HepG2 (cell line): ENCODE data around the gene VARS1. TPM values are rescaled to one million over a fixed set of nuclear protein-coding genes. Genes with fewer than 3 reads are reported as not detected.

ENCODE experiments used
- ATF7-NPFF ChIP-seq: sonication (generic); formaldehyde crosslinking; IDR thresholded peaks from 2 replicates; pipeline ENCODE4 v1.8.1; 2023; ENCODE audit warnings: mild to moderate bottlenecking, low read depth, missing genetic modification reagents, moderate library complexity
- CCDC6 ChIP-seq: sonication (generic); formaldehyde crosslinking; IDR thresholded peaks from 2 replicates; pipeline ENCODE4 v1.8.1; 2022; ENCODE audit warnings: mild to moderate bottlenecking, missing genetic modification reagents, moderate library complexity
- ERF ChIP-seq: IDR thresholded peaks from 2 replicates; pipeline ENCODE4 v1.6.1; 2018; ENCODE audit warnings: missing biosample characterization, missing genetic modification reagents
- HDAC1 ChIP-seq: sonication (generic); formaldehyde crosslinking; IDR thresholded peaks from 2 replicates; pipeline ENCODE4 v1.5.1; 2020; ENCODE audit warnings: mild to moderate bottlenecking, missing genetic modification reagents
- HOXD1 ChIP-seq: sonication (generic); formaldehyde crosslinking; IDR thresholded peaks from 2 replicates; pipeline ENCODE4 v1.5.0; 2020; ENCODE audit warnings: missing genetic modification reagents
- JDP2 ChIP-seq: sonication (generic); formaldehyde crosslinking; IDR thresholded peaks from 2 replicates; pipeline ENCODE4 v1.8.1; 2022; ENCODE audit warnings: missing genetic modification reagents, borderline replicate concordance
- KDM5A ChIP-seq: fragments of 200-600 bp; sonication (generic); IDR thresholded peaks from 2 replicates; pipeline ENCODE4 v1.7.0; 2018; ENCODE audit warnings: antibody characterized with exemption, mild to moderate bottlenecking, low read length, borderline replicate concordance
- NFIC ChIP-seq: IDR thresholded peaks from 2 replicates; pipeline ENCODE4 v1.6.1; 2012; ENCODE audit warnings: mild to moderate bottlenecking, low read length, inconsistent platforms
- NFKBIZ ChIP-seq: IDR thresholded peaks from 2 replicates; pipeline ENCODE4 v1.6.1; 2018; ENCODE audit warnings: missing genetic modification reagents, missing compliant biosample characterization
- RXRA ChIP-seq: sonication (generic); formaldehyde crosslinking; IDR thresholded peaks from 2 replicates; pipeline ENCODE4 v1.5.1; 2020; ENCODE audit warnings: missing genetic modification reagents
- ZBTB42 ChIP-seq: sonication (generic); formaldehyde crosslinking; IDR thresholded peaks from 2 replicates; pipeline ENCODE4 v1.5.0; 2020; ENCODE audit warnings: mild to moderate bottlenecking, missing genetic modification reagents
- ZNF615 ChIP-seq: sonication (generic); formaldehyde crosslinking; IDR thresholded peaks from 2 replicates; pipeline ENCODE4 v1.5.0; 2020; ENCODE audit warnings: mild to moderate bottlenecking, missing genetic modification reagents, borderline replicate concordance
- ZNF781 ChIP-seq: sonication (generic); formaldehyde crosslinking; IDR thresholded peaks from 2 replicates; pipeline ENCODE4 v1.5.1; 2020; ENCODE audit warnings: borderline replicate concordance, mild to moderate bottlenecking, missing genetic modification reagents; ENCODE audit errors: not compliant biosample characterization
- ZNF883 ChIP-seq: sonication (generic); formaldehyde crosslinking; IDR thresholded peaks from 2 replicates; pipeline ENCODE4 v1.5.1; 2020; ENCODE audit warnings: mild to moderate bottlenecking, missing genetic modification reagents; ENCODE audit errors: not compliant biosample characterization
- polyA plus RNA-seq, 8 experiments: library from polyadenylated mRNA; depleted of rRNA in 3 of 8; stranded (reverse) in 7 of 8; unstranded in 1 of 8; fragments of >200 nt; fragmentation: Illumina TruSeq in 4 of 8; extraction: Trizol in 4 of 8; gene quantifications; 2 replicates each; pipeline versions ENCODE4 v1.2.1 to v1.2.3, GENCODE V29; 2011 to 2016; ENCODE audit warnings: low read depth in 4 of 8, missing spikeins in 1 of 8, mixed read lengths in 1 of 8; ENCODE audit not compliant: insufficient read depth in 1 of 8
- total RNA-seq, 5 experiments: library from RNA; depleted of rRNA; stranded (reverse); fragments of >200 nt; fragmentation: Illumina TruSeq; extraction: Trizol; gene quantifications; 2 replicates each; pipeline ENCODE4 v1.2.3, GENCODE V29; 2016; ENCODE audit warnings: low read depth in 1 of 5
- TF ChIP-seq, protein P1 (sequence below): sonication (generic); formaldehyde crosslinking; IDR thresholded peaks from 2 replicates; pipeline ENCODE4 v1.4.0; 2020; ENCODE audit warnings: low read depth, mild to moderate bottlenecking, missing genetic modification reagents
- TF ChIP-seq, protein P2 (sequence below): sonication (generic); formaldehyde crosslinking; IDR thresholded peaks from 2 replicates; pipeline ENCODE4 v1.5.1; 2020; ENCODE audit warnings: missing genetic modification reagents, mild to moderate bottlenecking, borderline replicate concordance
- TF ChIP-seq, protein P3 (sequence below): sonication (generic); formaldehyde crosslinking; conservative IDR thresholded peaks from 2 replicates; pipeline ENCODE4 v1.8.0; 2022; ENCODE audit warnings: low read depth, missing genetic modification reagents
- TF ChIP-seq, protein P4 (sequence below): IDR thresholded peaks from 2 replicates; pipeline ENCODE4 v1.4.0; 2020; ENCODE audit warnings: mild to moderate bottlenecking, missing genetic modification reagents
- TF ChIP-seq, protein P5 (sequence below): sonication (generic); formaldehyde crosslinking; IDR thresholded peaks from 2 replicates; pipeline ENCODE4 v1.5.0; 2020; ENCODE audit warnings: missing genetic modification reagents

Gene VARS1
- total and polyA plus RNA-seq, 2 of the 13 experiments (the other 11 are each of a cell fraction or from before 2014, with no cell fraction given) = 14.7 to 56.1 TPM

DNA sequence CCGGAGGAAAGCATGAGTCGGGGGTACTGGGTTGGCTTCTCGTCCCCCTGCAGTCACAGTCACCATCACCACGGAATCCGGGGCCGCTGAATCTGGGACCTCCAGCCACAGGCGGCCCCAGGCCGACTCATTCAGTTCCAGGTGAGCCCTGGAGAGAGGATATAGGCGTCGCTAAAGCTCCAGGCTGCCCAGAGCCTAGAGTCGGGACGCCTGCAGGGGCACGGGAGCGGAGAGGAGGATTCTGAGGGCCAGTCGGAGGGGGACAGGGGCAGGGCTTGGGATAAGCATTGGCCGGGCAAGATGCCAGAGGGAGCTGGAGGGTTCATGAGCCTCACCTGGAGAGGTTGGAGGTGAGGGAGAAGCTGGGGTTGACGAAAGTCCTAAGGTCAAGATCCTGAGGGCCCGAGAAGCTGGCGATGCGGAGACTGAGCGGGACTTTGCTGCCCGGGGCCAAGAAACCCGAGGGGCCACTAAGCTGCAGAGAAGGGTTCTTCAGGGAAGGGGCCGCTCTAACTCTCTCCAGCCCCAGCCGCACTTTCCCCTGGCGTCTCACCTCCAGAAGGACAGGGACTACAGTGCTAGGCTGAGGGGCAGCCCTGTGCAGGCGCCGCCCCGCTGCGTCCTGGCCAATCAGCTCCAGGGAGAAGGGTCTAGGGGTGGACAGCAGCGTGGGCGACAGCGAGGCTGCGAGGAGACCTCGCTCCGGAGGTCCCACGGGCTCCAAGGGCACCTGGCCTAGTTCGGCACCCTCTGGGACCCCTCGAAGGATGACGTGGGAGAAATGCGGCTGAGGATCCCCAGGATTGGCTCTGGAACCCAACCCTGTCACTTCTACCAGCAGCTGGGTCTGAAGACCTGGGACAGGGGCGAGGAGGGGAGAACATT, 29.4 kb downstream of the VARS1 start (continued):
- TF ChIP-seq ZNF615 (CRISPR knock-in tag) (no peak), HOXD1 (CRISPR knock-in tag) (0 out of 2 replicates have a peak, but pooled peaks have one; percentile 48), KDM5A (no peak), NFKBIZ (CRISPR knock-in tag) (no peak), CCDC6 (CRISPR knock-in tag) (no peak), NFIC (no peak), ERF (peak; percentile 66; the same call in 1 of the 2 replicates), ZNF883 (CRISPR knock-in tag) (peak; percentile 94), ATF7-NPFF (CRISPR knock-in tag) (peak; percentile 82), HDAC1 (CRISPR knock-in tag) (no peak), RXRA (peak; percentile 44), ZNF781 (peak; percentile 66), ZBTB42 (CRISPR knock-in tag) (no peak), JDP2 (CRISPR knock-in tag) (no peak)
- TF ChIP-seq, protein P1, sequence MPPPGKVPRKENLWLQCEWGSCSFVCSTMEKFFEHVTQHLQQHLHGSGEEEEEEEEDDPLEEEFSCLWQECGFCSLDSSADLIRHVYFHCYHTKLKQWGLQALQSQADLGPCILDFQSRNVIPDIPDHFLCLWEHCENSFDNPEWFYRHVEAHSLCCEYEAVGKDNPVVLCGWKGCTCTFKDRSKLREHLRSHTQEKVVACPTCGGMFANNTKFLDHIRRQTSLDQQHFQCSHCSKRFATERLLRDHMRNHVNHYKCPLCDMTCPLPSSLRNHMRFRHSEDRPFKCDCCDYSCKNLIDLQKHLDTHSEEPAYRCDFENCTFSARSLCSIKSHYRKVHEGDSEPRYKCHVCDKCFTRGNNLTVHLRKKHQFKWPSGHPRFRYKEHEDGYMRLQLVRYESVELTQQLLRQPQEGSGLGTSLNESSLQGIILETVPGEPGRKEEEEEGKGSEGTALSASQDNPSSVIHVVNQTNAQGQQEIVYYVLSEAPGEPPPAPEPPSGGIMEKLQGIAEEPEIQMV = no peak; the same call in 1 of the 2 replicates
- TF ChIP-seq, protein P2, sequence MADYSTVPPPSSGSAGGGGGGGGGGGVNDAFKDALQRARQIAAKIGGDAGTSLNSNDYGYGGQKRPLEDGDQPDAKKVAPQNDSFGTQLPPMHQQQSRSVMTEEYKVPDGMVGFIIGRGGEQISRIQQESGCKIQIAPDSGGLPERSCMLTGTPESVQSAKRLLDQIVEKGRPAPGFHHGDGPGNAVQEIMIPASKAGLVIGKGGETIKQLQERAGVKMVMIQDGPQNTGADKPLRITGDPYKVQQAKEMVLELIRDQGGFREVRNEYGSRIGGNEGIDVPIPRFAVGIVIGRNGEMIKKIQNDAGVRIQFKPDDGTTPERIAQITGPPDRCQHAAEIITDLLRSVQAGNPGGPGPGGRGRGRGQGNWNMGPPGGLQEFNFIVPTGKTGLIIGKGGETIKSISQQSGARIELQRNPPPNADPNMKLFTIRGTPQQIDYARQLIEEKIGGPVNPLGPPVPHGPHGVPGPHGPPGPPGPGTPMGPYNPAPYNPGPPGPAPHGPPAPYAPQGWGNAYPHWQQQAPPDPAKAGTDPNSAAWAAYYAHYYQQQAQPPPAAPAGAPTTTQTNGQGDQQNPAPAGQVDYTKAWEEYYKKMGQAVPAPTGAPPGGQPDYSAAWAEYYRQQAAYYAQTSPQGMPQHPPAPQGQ (CRISPR knock-in tag) = no peak
- TF ChIP-seq, protein P3, sequence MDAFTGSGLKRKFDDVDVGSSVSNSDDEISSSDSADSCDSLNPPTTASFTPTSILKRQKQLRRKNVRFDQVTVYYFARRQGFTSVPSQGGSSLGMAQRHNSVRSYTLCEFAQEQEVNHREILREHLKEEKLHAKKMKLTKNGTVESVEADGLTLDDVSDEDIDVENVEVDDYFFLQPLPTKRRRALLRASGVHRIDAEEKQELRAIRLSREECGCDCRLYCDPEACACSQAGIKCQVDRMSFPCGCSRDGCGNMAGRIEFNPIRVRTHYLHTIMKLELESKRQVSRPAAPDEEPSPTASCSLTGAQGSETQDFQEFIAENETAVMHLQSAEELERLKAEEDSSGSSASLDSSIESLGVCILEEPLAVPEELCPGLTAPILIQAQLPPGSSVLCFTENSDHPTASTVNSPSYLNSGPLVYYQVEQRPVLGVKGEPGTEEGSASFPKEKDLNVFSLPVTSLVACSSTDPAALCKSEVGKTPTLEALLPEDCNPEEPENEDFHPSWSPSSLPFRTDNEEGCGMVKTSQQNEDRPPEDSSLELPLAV (CRISPR knock-in tag) = no peak
- TF ChIP-seq, protein P4, sequence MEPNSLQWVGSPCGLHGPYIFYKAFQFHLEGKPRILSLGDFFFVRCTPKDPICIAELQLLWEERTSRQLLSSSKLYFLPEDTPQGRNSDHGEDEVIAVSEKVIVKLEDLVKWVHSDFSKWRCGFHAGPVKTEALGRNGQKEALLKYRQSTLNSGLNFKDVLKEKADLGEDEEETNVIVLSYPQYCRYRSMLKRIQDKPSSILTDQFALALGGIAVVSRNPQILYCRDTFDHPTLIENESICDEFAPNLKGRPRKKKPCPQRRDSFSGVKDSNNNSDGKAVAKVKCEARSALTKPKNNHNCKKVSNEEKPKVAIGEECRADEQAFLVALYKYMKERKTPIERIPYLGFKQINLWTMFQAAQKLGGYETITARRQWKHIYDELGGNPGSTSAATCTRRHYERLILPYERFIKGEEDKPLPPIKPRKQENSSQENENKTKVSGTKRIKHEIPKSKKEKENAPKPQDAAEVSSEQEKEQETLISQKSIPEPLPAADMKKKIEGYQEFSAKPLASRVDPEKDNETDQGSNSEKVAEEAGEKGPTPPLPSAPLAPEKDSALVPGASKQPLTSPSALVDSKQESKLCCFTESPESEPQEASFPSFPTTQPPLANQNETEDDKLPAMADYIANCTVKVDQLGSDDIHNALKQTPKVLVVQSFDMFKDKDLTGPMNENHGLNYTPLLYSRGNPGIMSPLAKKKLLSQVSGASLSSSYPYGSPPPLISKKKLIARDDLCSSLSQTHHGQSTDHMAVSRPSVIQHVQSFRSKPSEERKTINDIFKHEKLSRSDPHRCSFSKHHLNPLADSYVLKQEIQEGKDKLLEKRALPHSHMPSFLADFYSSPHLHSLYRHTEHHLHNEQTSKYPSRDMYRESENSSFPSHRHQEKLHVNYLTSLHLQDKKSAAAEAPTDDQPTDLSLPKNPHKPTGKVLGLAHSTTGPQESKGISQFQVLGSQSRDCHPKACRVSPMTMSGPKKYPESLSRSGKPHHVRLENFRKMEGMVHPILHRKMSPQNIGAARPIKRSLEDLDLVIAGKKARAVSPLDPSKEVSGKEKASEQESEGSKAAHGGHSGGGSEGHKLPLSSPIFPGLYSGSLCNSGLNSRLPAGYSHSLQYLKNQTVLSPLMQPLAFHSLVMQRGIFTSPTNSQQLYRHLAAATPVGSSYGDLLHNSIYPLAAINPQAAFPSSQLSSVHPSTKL (CRISPR knock-in tag) = peak; percentile 44; the same call in 1 of the 2 replicates
- TF ChIP-seq, protein P5, sequence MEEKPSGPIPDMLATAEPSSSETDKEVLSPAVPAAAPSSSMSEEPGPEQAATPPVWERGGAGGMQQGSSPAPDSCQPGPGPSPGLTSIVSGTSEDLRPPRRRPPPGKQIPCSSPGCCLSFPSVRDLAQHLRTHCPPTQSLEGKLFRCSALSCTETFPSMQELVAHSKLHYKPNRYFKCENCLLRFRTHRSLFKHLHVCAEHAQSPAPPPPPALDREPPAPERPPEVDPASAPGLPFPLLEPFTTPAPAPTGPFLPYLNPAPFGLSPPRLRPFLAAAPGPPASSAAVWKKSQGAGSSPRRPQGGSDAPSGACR (CRISPR knock-in tag) = no peak
